Activated CD8-positive, alpha-beta memory T cell treated with anti-CD3 and anti-CD28 coated beads, Interleukin-2, amount 50 U/mL, for 4 hours (primary cell): ENCODE measurements around the gene NTRK1.
A peak's percentile ranks its signal among the peaks of the same experiment; 100 is the strongest.

ENCODE experiments used
- DNase-seq: peaks from one replicate; pipeline ENCODE4 v3.0.0-alpha.2; 2020

NTRK1 gene

GRCh38 chr1:156899956-156900718, 39.5 kb downstream of the NTRK1 start:
- no peak for DNase-seq

GRCh38 chr1:156900896-156901589, 40.4 kb downstream of the NTRK1 start:
- no peak for DNase-seq

GRCh38 chr1:156901590-156901900, 40.9 kb downstream of the NTRK1 start:
- no peak for DNase-seq

DNA sequence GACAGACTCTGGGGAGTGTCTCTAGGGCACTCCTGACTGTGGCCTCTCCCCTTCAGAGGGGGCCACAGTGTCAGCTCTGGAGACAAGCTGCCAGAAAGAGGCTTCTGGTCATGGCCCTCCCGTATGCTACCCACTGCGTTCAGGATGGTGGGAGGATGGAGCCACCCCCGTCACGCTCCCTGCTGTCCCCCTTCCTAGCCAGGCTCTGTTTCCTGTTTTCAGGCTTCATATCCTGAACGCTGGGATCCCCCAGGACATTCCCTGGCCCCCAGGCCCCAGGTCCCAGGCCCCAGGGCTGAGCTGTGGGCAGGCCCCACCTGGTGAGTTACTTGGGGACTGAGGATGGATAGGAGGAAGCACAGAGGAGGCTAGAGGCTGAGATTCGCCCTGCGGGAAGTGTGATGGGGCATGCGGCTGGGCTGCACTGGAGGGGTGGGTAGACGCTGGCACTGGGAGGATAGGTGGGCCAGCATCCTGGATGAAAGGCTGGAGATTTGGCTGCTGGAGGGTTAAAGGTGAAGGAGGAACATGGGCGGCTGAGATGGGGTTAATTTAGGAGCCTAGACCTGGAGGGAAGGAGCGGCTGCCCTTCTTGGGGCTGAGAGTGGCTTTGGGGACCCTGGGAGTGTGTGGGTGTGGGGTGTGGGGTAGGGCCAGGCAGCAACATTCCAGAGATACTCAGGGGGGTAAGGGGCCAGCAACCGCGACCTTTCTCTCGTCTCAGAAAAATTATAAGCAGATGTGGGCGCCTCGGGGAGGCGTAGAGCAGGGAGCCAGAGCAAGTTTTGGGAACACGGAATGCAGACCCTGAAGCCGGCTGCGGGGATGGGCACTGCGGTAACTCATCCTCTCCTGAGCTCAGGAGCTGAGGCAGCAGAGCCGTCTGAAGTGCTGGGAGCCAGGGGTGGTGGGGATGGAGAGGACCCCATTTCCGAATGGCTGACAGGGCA, 41.6 kb downstream of the NTRK1 start:
- DNase-seq = no peak

DNA sequence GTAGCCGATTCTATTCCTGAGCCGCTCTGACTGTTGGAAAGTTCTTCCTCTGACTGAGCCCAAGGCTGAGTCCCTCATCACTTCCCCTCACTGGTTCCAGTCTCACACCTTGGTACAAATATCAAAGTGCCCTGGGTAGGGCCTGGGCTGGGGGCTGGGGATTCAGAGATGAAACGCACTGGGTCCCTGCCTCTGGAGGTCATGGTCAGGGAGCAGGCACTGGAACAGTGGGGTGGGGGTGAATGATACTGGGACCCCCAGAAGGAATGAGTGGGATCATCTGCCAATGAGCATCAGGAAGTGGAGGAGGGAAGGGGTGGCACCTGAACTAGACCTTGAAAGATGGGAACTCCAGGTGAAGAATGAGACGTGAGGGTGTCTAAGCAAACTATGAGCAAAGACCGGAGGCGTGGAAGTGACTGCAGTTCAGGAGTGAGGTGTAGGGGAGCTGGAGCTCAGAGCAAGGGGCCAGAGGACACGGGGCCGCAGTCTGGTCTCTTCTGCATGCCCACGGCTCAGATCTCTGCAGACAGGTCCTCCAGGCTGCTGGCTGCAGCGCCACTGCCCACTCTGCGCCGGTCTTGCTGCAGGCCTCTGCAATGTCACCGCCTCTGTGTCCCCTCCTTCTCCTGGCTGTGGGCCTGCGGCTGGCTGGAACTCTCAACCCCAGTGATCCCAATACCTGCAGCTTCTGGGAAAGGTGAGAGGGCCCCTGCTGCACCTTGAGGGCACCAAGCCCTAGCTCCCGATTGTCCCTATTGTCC, 42.8 kb downstream of the NTRK1 start:
- DNase-seq = no peak

- no peak for DNase-seq
Measured at GRCh38 chr1:156904187-156904959, 43.7 kb downstream of the NTRK1 start.

GRCh38 chr1:156905176-156905575, 44.5 kb downstream of the NTRK1 start:
- DNase-seq = no peak

DNA sequence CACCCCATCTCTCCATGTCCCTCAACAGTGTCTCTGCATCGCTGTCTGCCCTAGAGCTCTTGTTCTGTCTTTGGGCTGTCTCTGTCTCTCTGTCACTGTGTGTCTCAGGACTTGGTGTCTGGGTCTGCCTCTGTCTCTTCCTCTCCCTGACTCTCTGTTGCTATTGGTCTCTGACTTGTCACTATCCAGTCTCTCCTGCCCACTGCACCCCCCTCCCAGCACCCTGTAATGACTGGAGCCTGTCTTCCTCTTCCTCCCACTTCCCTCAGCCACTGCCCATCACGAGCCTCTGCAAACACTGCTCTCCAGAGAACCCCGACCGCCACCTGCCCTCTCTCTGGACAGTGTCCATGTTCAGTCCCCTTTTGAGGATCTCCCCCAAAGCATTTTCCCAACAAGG, 45.0 kb downstream of the NTRK1 start:
- no peak for DNase-seq

DNA sequence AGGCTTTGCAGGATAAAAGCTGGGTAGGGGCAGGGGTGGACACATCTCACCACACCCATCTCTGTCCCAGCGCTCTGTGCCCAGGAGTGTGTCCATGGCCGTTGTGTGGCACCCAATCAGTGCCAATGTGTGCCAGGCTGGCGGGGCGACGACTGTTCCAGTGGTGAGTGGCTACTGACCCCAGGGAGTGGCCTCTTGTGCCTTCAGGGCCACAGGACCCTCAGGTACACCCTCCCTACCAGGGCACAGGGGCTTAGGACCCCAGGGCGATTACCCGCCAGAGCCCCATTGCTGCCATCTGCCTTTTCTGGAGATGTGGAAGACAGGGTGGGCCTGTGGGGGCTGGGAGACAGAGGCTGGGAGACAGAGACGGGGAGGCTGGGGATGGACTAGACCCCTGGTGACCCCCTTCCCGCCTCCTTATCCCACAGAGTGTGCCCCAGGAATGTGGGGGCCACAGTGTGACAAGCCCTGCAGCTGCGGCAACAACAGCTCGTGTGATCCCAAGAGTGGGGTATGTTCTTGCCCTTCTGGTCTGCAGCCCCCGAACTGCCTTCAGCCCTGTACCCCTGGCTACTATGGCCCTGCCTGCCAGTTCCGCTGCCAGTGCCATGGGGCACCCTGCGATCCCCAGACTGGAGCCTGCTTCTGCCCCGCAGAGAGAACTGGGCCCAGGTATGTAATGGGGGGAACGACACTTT, 45.7 kb downstream of the NTRK1 start:
- DNase-seq = no peak

DNA sequence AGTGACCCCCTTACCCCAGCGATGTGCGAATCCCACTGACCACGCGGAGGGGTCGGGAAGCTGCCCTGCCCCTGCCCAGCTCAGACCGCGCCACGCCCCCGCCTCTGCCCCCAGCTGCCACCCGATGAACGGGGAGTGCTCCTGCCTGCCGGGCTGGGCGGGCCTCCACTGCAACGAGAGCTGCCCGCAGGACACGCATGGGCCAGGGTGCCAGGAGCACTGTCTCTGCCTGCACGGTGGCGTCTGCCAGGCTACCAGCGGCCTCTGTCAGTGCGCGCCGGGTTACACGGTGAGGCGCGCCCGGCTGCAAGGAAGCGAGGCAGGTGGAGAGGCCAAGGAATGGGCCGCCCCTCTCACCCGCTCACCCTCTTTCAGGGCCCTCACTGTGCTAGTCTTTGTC, 47.9 kb downstream of the NTRK1 start:
- DNase-seq = no peak

GRCh38 chr1:156908955-156909354, 48.3 kb downstream of the NTRK1 start:
- DNase-seq = no peak

- DNase-seq = no peak
Measured at GRCh38 chr1:156909671-156910070, 49.0 kb downstream of the NTRK1 start.

GRCh38 chr1:156910309-156910782, 49.7 kb downstream of the NTRK1 start:
- DNase-seq = peak; percentile 63

DNA sequence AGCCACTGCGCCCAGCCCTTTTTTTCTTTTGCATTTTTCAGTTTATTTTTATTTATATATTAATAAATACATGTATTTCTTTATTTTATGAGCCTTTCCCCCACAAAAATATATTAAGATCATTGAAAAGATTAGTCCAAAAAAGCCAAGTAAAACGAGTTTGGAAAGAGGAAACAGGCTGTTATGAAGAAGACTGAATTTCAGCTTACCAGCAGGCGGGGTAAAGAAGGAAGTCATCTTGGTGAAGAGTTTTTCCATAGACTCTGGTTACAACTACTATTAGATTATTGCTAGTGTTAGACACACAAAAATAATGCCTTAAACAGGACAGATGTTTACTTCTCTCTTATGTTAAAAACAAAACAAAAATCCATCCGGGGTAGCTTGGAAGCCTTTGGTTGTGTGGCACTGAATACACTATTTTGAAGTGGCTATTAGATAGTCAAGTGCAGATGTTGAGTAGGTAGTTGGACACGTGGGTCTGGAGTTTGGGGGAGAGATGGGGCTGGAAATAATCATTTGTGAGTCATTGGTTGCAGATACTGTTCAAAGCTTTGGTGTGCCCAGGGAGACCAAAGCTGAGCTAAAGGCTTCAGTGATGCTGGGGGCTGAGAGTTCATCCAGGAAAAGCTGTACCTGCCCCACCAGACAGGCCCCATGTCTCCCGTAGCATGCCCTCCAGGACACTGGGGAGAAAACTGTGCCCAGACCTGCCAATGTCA, 51.1 kb downstream of the NTRK1 start:
- DNase-seq = no peak

DNA sequence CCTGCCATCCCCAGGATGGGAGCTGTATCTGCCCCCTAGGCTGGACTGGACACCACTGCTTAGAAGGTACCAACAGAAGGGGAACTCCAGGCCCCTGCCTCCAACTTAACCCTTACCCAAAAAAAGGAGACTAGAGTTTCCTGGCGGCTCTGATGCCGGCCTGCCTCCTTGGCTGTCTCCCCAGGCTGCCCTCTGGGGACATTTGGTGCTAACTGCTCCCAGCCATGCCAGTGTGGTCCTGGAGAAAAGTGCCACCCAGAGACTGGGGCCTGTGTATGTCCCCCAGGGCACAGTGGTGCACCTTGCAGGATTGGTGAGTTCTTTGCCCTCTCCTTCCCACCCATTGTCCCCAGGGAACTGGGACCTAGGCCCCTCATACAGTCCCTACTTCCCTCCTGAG, 51.6 kb downstream of the NTRK1 start:
- no peak for DNase-seq

DNA sequence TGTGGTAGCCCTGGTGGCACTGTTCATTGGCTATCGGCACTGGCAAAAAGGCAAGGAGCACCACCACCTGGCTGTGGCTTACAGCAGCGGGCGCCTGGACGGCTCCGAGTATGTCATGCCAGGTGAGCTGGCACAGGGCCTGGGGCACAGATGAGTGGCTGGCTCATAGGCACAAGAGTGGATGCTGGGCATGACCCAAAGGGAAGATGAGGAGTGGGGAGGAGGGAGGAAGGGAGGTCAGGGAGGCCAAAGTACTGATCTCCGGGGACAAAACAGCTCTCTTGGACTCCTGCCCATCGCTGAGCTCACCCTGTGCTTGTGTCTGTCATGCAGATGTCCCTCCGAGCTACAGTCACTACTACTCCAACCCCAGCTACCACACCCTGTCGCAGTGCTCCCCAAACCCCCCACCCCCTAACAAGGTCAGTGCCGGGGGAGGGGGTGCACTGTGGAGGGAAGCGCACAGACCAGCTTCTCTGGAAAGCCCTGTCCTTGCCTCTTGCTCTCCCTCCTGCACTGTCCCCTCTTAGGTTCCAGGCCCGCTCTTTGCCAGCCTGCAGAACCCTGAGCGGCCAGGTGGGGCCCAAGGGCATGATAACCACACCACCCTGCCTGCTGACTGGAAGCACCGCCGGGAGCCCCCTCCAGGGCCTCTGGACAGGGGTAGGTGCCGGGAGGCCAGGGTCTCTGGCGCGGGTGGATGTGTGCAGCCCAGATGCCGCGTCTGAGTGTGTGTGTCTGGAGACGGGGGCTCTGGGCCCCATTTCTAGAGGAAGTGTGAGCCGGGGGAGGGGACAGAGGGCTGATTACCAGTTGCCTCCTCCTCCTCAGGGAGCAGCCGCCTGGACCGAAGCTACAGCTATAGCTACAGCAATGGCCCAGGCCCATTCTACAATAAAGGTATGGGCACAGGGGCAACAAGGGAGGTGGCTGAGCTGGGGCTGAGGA, 52.5 kb downstream of the NTRK1 start:
- no peak for DNase-seq

GRCh38 chr1:156913809-156914387, 53.2 kb downstream of the NTRK1 start:
- DNase-seq = no peak

GRCh38 chr1:156914440-156914856, 53.8 kb downstream of the NTRK1 start:
- DNase-seq = no peak
